ENCODE results near the gene AGFG2. TPM values are rescaled to one million over a fixed set of nuclear protein-coding genes. Genes with fewer than 3 reads are reported as not detected.
"Not testable (repeated sequence)": the region's sequence is repeated elsewhere in the genome, so short reads cannot be mapped to it uniquely, and the experiment has no call there.

Gene AGFG2
- total and polyA plus RNA-seq, 2 donors = 7.4 to 15.4 TPM

GRCh38 chr7:100532165-100533022 is 6.6 kb upstream of the AGFG2 start:
- DNase-seq (ENCODE audit: low read depth in 6 of 9, low spot score in 9 of 9) = no peak
- H3K9me3 ChIP-seq (ENCODE audit: control insufficient read depth in 2 of 2, insufficient read depth in 1 of 2, low read length in 1 of 2) = no peaks in the 10 kb centered on the region
- WGBS = 95% methylated on average over 14 of the region's 14 CpGs
- H3K4me3 ChIP-seq (ENCODE audit: low read length in 2 of 2) = no peak overlapping the region
- no peaks in the 10 kb centered on the region for H3K4me1 ChIP-seq (ENCODE audit: control insufficient read depth in 2 of 2, insufficient read depth in 2 of 2, low read length in 2 of 2)
- no peaks in the 10 kb centered on the region for H3K36me3 ChIP-seq (ENCODE audit: control insufficient read depth in 2 of 2, insufficient read depth in 2 of 2, low read length in 1 of 2)
- H3K27me3 ChIP-seq (ENCODE audit: control insufficient read depth in 2 of 2, insufficient read depth in 1 of 2, low read length in 1 of 2) = no peaks in the 10 kb centered on the region
- no peak overlapping the region for H3K27ac ChIP-seq (ENCODE audit: low read depth in 1 of 2, low read length in 1 of 2)

- not testable (repeated sequence) for DNase-seq (ENCODE audit: low read depth in 6 of 9, low spot score in 9 of 9); H3K4me3 ChIP-seq (ENCODE audit: low read length in 2 of 2); H3K27ac ChIP-seq (ENCODE audit: low read depth in 1 of 2, low read length in 1 of 2); H3K9me3 ChIP-seq (ENCODE audit: control insufficient read depth in 2 of 2, insufficient read depth in 1 of 2, low read length in 1 of 2); H3K27me3 ChIP-seq (ENCODE audit: control insufficient read depth in 2 of 2, insufficient read depth in 1 of 2, low read length in 1 of 2); H3K36me3 ChIP-seq (ENCODE audit: control insufficient read depth in 2 of 2, insufficient read depth in 2 of 2, low read length in 1 of 2)
- WGBS = 97% methylated on average over 9 of the region's 9 CpGs
- peaks cover 8 to 14% of the 10 kb centered on the region in 2 donors for H3K4me1 ChIP-seq (ENCODE audit: control insufficient read depth in 2 of 2, insufficient read depth in 2 of 2, low read length in 2 of 2)
Observed at GRCh38 chr7:100535982-100536381, 3.0 kb upstream of the AGFG2 start.

- not testable (repeated sequence) for H3K36me3 ChIP-seq (ENCODE audit: control insufficient read depth in 2 of 2, insufficient read depth in 2 of 2, low read length in 1 of 2); H3K27ac ChIP-seq (ENCODE audit: low read depth in 1 of 2, low read length in 1 of 2); H3K9me3 ChIP-seq (ENCODE audit: control insufficient read depth in 2 of 2, insufficient read depth in 1 of 2, low read length in 1 of 2); DNase-seq (ENCODE audit: low read depth in 6 of 9, low spot score in 9 of 9); H3K27me3 ChIP-seq (ENCODE audit: control insufficient read depth in 2 of 2, insufficient read depth in 1 of 2, low read length in 1 of 2); H3K4me3 ChIP-seq (ENCODE audit: low read length in 2 of 2)
- WGBS = 96% methylated on average over 2 of the region's 2 CpGs
- H3K4me1 ChIP-seq (ENCODE audit: control insufficient read depth in 2 of 2, insufficient read depth in 2 of 2, low read length in 2 of 2) = peaks cover 8 to 14% of the 10 kb centered on the region in 2 donors
Observed at GRCh38 chr7:100536695-100537094, 2.3 kb upstream of the AGFG2 start.

- peak overlapping the region; percentile 60 to 69 for H3K27ac ChIP-seq (ENCODE audit: low read depth in 1 of 2, low read length in 1 of 2)
- peaks cover 0 to 4% of the 10 kb centered on the region in 2 donors for H3K27me3 ChIP-seq (ENCODE audit: control insufficient read depth in 2 of 2, insufficient read depth in 1 of 2, low read length in 1 of 2)
- H3K4me1 ChIP-seq (ENCODE audit: control insufficient read depth in 2 of 2, insufficient read depth in 2 of 2, low read length in 2 of 2) = peaks cover 8 to 14% of the 10 kb centered on the region in 2 donors
- no peak for DNase-seq (ENCODE audit: low read depth in 6 of 9, low spot score in 9 of 9)
- WGBS = 12% methylated on average over 8 of the region's 8 CpGs
- no peaks in the 10 kb centered on the region for H3K9me3 ChIP-seq (ENCODE audit: control insufficient read depth in 2 of 2, insufficient read depth in 1 of 2, low read length in 1 of 2)
- H3K4me3 ChIP-seq (ENCODE audit: low read length in 2 of 2) = peak overlapping the region; percentile 33 to 46
- H3K36me3 ChIP-seq (ENCODE audit: control insufficient read depth in 2 of 2, insufficient read depth in 2 of 2, low read length in 1 of 2) = no peaks in the 10 kb centered on the region
Observed at GRCh38 chr7:100538348-100538653, 702 bp upstream of the AGFG2 start.

GRCh38 chr7:100539436-100540006 is 518 bp downstream of the AGFG2 start:
- Histone ChIP-seq H3K9me3 (ENCODE audit: control insufficient read depth in 2 of 2, insufficient read depth in 1 of 2, low read length in 1 of 2) (no peaks in the 10 kb centered on the region), H3K27me3 (ENCODE audit: control insufficient read depth in 2 of 2, insufficient read depth in 1 of 2, low read length in 1 of 2) (peaks cover 0 to 4% of the 10 kb centered on the region in 2 donors), H3K4me1 (ENCODE audit: control insufficient read depth in 2 of 2, insufficient read depth in 2 of 2, low read length in 2 of 2) (peaks cover 8 to 18% of the 10 kb centered on the region in 2 donors), H3K4me3 (ENCODE audit: low read length in 2 of 2) (peak overlapping the region; percentile 57 to 87), H3K27ac (ENCODE audit: low read depth in 1 of 2, low read length in 1 of 2) (peak overlapping the region in 1 of 2 donors; percentile 58), H3K36me3 (ENCODE audit: control insufficient read depth in 2 of 2, insufficient read depth in 2 of 2, low read length in 1 of 2) (no peaks in the 10 kb centered on the region)
- WGBS = 1% methylated on average over 44 of the region's 44 CpGs
- no peak for DNase-seq (ENCODE audit: low read depth in 6 of 9, low spot score in 9 of 9)

- H3K27ac ChIP-seq (ENCODE audit: low read depth in 1 of 2, low read length in 1 of 2) = no peak overlapping the region
- DNase-seq (ENCODE audit: low read depth in 6 of 9, low spot score in 9 of 9) = no peak
Observed at GRCh38 chr7:100540073-100540723, 1.2 kb downstream of the AGFG2 start.

GRCh38 chr7:100541309-100541708 is 2.3 kb downstream of the AGFG2 start:
- not testable (repeated sequence) for H3K36me3 ChIP-seq (ENCODE audit: control insufficient read depth in 2 of 2, insufficient read depth in 2 of 2, low read length in 1 of 2); DNase-seq (ENCODE audit: low read depth in 6 of 9, low spot score in 9 of 9); H3K9me3 ChIP-seq (ENCODE audit: control insufficient read depth in 2 of 2, insufficient read depth in 1 of 2, low read length in 1 of 2); H3K27ac ChIP-seq (ENCODE audit: low read depth in 1 of 2, low read length in 1 of 2); H3K27me3 ChIP-seq (ENCODE audit: control insufficient read depth in 2 of 2, insufficient read depth in 1 of 2, low read length in 1 of 2); H3K4me3 ChIP-seq (ENCODE audit: low read length in 2 of 2)
- peaks cover 12 to 34% of the 10 kb centered on the region in 2 donors for H3K4me1 ChIP-seq (ENCODE audit: control insufficient read depth in 2 of 2, insufficient read depth in 2 of 2, low read length in 2 of 2)
- whole genome bisulfite sequencing = 96% methylated on average over 7 of the region's 7 CpGs

More at GRCh38 chr7:100540073-100540723, 1.2 kb downstream of the AGFG2 start:
- Histone ChIP-seq H3K9me3 (ENCODE audit: control insufficient read depth in 2 of 2, insufficient read depth in 1 of 2, low read length in 1 of 2) (no peaks in the 10 kb centered on the region), H3K36me3 (ENCODE audit: control insufficient read depth in 2 of 2, insufficient read depth in 2 of 2, low read length in 1 of 2) (no peaks in the 10 kb centered on the region), H3K27me3 (ENCODE audit: control insufficient read depth in 2 of 2, insufficient read depth in 1 of 2, low read length in 1 of 2) (peaks cover 0 to 4% of the 10 kb centered on the region in 2 donors), H3K4me1 (ENCODE audit: control insufficient read depth in 2 of 2, insufficient read depth in 2 of 2, low read length in 2 of 2) (peaks cover 8 to 23% of the 10 kb centered on the region in 2 donors), H3K4me3 (ENCODE audit: low read length in 2 of 2) (peak overlapping the region; percentile 57 to 87)
- 85% methylated on average over 6 of the region's 6 CpGs for WGBS

GRCh38 chr7:100543586-100543985 is 4.6 kb downstream of the AGFG2 start:
- Histone ChIP-seq H3K4me1 (ENCODE audit: control insufficient read depth in 2 of 2, insufficient read depth in 2 of 2, low read length in 2 of 2) (peaks cover 8 to 50% of the 10 kb centered on the region in 2 donors), H3K9me3 (ENCODE audit: control insufficient read depth in 2 of 2, insufficient read depth in 1 of 2, low read length in 1 of 2) (no peaks in the 10 kb centered on the region), H3K27me3 (ENCODE audit: control insufficient read depth in 2 of 2, insufficient read depth in 1 of 2, low read length in 1 of 2) (peaks cover 0 to 4% of the 10 kb centered on the region in 2 donors), H3K27ac (ENCODE audit: low read depth in 1 of 2, low read length in 1 of 2) (no peak overlapping the region), H3K36me3 (ENCODE audit: control insufficient read depth in 2 of 2, insufficient read depth in 2 of 2, low read length in 1 of 2) (no peaks in the 10 kb centered on the region), H3K4me3 (ENCODE audit: low read length in 2 of 2) (no peak overlapping the region)
- WGBS = 95% methylated on average over 1 of the region's 1 CpG
- no peak for DNase-seq (ENCODE audit: low read depth in 6 of 9, low spot score in 9 of 9)

- peak overlapping the region in 1 of 2 donors; percentile 60 for H3K27ac ChIP-seq (ENCODE audit: low read depth in 1 of 2, low read length in 1 of 2)
- WGBS = 69% methylated on average over 5 of the region's 5 CpGs
- no peaks in the 10 kb centered on the region for H3K9me3 ChIP-seq (ENCODE audit: control insufficient read depth in 2 of 2, insufficient read depth in 1 of 2, low read length in 1 of 2)
- DNase-seq (ENCODE audit: low read depth in 6 of 9, low spot score in 9 of 9) = no peak
- no peak overlapping the region for H3K4me3 ChIP-seq (ENCODE audit: low read length in 2 of 2)
- peaks cover 0 to 4% of the 10 kb centered on the region in 2 donors for H3K27me3 ChIP-seq (ENCODE audit: control insufficient read depth in 2 of 2, insufficient read depth in 1 of 2, low read length in 1 of 2)
- H3K4me1 ChIP-seq (ENCODE audit: control insufficient read depth in 2 of 2, insufficient read depth in 2 of 2, low read length in 2 of 2) = peaks cover 8 to 48% of the 10 kb centered on the region in 2 donors
- H3K36me3 ChIP-seq (ENCODE audit: control insufficient read depth in 2 of 2, insufficient read depth in 2 of 2, low read length in 1 of 2) = peaks cover 3 to 5% of the 10 kb centered on the region in 2 donors
Observed at GRCh38 chr7:100544386-100544785, 5.4 kb downstream of the AGFG2 start.

Measured in thymus (tissue), 11 donors.